HG03060 (cell line): Measurements from ENCODE around the gene FGF14.

ENCODE experiments used
- ATAC-seq: cut with Tn5 transposase; IDR thresholded peaks from one replicate; pipeline ENCODE4 v1.9.1; 2021; ENCODE audit warnings: low read depth, moderate number of reproducible peaks; ENCODE audit not compliant: unreplicated experiment

The FGF14 gene

DNA sequence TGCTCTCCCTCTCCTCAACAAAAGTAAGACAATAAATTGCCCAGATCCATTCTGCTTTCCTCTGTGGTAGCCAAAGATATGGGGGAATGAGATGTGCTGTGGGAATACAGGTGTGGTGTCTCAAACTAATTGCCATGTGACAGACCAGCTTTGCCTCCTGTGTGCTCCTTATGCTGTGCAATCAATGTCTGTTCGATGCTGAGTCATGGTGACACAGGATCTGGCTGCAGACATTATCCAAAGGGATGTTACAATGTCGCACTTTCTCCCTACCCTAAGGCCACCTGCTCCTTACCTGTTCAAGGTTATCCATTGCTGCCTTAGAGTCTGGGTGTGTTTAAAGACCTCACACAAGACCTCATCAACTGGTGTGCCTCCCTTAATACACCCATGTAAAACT lies 32.5 kb downstream of the FGF14 start:
- ATAC-seq, result no peak

DNA sequence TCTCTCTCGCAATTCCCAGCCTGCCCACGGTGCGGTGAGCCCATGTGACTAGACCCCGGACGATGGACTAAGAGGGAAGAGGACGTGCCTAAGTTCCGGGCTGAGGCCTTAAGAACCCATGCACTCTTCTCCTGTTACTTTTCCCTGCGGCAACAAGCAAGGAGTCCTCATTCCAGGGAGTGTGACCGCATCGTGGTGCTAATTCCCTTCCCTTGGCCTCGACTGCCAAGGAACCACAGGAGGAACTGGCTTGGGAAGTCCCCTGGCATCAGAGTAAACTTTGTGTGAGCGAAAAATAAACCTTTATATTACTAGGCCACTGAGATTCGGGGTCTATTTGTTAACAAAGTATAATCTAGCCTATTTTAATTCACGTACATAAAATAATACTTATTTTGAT lies 34.0 kb downstream of the FGF14 start:
- no peak for ATAC-seq

DNA sequence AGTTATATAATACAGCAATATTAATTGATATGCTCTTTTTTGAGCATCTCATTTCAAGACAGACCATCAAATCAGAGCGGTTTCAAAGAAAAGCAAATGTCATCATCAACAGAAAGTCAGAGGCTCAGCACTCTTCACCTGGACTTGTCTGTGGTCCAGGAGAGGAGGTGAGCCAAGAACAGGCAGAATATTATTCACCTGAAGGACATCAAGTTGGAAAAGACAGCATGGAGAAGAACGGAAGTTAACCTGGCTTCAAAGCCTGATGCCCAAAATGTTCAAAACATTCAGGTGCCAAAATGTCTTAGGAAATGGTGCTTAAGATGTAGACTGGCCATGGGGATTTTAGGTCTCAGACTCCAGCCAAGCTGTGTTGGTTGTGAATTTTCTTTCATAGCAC lies 40.7 kb downstream of the FGF14 start:
- no peak for ATAC-seq

DNA sequence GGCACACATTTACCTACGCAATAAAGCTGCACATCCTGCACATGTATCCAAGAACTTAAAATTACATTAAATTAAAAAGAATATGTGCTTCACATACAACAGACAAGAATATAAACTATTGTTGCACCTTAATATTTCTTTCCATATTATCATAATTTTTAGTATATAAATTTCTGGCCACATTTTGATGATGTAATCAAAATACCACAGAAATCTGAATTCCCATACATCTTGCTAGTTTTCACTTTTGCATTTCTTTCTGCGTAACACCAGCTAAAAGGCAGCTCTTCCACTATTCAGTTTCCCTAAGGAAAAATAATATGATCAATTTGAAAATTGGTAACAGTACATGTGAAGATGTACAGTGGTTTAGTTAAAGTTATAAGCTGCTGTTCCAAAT lies 42.6 kb downstream of the FGF14 start:
- no peak for ATAC-seq

DNA sequence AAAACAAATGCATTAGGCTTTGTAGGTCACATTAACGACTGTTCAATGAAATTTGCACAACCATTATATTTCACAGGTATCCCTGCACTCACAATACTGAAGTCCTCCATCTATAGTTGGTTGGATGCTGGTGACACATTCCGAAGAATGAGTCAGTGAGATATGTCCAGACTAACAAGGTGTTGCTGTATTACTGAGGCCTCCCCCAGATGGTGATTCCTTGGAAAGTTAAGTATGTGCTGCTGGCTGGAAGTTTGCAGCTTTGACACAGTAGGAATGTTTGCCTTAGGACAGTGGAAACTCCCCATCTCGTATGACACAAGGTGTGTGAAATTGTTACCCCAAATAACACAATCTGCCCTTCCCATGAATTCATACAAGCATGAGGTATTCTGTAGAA lies 46.6 kb downstream of the FGF14 start:
- no peak for ATAC-seq

DNA sequence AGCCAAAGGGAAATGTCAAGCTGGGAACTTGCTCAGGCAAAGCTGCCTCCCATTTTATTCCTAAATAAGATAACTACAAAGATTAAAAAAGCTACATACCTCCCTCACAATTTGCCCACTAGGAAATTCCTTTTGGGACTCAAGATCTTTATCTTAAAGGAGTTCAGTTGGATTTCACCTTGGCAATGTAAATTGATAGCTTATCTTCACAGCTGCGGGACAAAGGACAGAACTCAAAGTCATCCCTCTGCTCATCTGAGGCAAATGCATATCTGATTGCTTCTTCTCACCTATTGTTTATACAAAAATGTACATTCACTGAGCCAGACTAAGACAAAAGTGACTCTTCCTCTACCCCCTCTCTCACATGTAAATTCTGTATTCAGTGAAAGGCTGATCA lies 47.8 kb downstream of the FGF14 start:
- ATAC-seq, result no peak

DNA sequence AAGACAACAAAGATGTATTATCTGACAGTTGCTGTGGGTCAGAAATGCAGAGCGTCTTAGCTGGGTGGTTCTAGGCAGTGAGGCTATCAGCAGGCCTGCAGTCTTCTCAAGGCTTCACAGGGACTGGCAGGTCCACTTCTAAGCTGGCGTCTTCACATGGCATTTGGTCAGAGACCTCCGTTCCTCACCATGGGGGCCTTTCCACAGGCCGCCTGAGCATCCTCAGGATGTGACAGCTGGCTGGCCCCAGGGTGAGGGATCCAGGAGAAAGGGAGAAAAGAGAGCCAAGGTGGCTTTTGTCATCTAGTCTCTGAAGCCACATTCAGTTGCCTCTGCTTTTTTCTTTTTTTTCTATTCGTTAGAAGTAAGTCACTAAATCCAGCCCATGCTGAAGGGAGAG lies 50.3 kb downstream of the FGF14 start:
- ATAC-seq, result no peak

DNA sequence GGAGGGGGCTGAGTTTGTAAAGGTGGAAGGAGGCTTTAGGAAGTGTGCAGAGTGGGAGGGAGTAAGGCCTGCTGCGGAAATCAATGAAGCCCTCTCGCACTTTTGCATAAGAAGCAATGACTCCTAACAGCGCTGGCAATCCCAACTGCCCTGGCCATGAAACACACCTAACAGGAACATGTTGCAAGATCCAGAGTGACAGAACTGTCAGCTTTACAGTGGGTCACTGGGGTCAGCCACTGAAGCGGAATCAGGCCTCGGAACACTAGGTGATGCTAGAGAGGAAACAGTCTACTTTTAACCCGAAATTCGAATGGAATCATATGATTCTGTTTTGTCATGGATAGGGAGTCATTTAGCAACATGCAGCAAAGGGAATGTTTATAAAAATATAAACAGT lies 54.4 kb downstream of the FGF14 start:
- no peak for ATAC-seq

DNA sequence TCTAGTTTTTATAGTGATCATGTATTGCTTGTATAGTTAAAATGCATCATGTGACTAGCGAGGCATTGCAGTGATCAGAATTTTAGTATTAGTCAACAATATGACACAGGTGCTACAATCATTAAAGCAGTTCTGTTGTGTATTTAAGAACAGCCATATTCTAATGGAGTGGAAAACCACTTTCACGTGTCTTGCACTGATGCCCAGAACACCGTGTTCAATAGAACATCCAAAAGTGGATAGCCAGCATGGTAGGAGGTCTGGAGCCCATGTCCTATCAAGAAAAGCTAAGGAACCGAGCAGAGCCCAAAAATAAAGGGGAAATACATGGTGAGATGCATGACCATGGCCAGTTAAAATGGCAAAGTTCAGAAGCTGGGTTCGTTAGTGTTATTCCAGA lies 55.1 kb downstream of the FGF14 start:
- ATAC-seq, result no peak

DNA sequence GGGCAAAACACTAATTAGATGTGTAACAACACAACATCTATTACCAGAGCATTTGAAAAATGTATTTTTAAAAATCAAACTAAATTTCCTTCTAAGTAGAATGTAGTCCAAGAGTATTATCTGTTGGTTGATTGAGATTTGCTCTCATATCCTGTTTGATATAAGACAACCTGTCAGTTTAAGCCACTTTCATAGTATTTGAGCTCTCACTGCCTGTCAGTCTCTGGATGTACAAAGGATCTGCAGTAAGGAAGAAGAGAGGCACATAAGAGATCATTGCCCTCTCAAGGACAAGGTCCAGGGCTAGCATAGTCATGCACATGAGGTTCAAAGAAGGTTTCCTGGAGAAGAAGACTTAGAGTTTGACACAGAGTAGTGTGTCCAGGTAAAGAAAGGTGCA lies 57.4 kb downstream of the FGF14 start:
- ATAC-seq, result no peak

DNA sequence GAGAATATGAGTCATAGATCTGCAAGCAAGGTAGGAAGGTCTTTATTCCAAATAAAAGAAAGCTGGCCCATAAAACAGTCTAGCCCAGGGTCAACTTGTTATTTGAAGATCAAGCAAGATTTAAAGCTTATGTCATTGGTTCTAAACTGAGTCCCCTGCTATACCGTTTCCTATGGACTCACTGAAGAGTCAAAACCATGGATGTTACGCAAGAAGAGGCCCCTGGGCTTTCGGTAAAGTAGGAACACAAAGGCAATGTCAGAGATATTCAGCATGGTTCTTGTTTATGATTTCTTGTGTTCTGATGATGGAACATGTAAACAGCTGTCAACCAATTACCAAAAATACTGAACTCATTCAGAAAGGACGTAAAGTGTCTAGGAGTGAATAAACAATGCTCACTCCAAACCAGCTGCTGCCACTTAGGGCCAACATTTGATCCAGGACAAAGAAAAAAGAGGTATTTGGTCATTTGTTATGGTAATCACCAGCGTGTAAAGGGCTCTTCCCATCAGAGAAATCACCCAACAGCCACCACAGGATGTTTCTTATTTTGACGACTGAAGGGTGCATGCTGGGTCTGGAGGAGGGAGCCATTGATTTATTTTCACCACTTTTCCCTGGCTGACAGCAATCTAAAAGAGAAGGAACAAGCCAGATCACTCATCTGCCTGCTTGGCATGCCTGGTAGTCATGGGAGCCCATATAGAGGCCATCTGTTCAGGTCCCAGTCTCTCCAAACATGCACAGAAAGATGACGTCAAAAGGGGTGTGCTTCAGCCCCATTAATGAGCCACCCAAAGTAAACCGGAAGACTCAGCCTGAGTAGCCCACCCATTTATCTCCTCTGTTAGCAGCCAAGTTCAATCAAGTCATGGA lies 68.3 kb downstream of the FGF14 start:
- ATAC-seq, result no peak

DNA sequence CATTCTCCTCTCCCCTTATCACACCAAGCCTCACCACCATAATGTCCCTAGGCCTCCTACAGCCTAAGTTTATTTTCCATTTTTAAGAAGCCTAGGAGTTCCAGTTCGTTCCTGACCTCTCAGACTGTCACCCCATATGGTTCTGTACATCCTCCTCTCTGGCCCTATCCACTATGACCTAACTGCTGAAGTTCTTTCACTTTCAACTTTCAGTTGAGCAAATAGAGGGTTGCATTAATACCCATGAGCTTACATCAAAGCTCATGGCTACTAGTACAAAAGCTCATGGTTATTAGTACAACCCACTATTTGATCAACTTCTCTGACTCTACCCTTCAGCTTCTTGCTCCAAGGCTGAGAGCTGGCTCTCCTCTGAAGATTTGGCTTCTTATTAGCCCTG lies 72.9 kb downstream of the FGF14 start:
- no peak for ATAC-seq

DNA sequence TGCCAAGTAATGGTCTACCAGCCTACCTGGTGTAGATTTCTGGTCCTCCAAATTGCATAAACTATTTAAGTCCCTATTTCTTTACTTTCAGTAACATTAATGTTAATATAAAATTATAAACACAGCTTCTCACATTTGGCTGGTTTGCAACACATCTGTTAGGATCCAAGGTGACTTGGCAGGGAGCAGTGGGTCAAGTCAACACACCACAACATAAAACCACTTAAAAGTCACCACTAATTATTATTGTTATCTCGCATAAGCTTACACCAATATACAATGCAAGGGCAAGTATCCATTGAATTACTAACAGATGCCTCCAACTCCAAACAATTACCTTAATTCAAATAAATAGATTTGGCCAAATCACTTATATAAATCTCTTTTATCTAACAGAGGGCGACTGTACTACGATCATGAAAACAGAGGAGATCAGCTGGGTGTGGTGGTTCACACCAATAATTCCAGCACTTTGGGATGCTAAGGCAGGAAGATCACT lies 74.7 kb downstream of the FGF14 start:
- ATAC-seq, result no peak

DNA sequence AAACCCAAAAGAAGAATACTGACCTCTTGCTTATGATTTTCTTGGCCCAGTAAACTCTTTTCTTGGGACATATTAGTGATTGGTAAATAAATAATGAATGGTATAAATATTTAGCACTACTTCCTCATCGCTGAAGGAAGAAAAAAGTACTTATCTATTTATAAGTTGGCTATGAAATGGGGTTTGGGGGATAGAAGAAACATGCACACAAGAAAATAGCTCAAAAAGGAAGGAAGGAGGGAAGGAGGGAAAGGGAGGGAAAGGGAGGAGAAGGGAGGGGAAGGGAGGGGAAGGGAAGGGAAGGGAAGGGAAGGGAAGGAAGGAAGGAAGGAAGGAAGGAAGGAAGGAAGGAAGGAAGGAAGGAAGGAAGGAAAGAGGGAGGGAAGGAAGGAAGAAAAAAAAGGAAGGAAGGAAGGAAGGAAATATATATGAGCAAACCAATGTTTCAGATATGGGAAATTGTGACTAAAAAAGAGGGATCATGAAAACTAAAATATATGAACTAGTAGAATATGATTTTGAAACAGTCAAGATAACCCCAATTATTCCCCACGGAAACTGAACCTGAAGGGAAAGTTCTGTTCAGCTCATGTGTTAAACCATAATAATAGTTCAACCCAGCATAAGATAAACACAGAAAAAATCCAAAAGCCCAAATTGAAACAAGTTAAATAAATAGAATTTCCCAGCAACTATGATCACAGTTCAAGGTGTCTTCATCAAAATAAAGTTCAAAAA lies 75.3 kb downstream of the FGF14 start:
- no peak for ATAC-seq

DNA sequence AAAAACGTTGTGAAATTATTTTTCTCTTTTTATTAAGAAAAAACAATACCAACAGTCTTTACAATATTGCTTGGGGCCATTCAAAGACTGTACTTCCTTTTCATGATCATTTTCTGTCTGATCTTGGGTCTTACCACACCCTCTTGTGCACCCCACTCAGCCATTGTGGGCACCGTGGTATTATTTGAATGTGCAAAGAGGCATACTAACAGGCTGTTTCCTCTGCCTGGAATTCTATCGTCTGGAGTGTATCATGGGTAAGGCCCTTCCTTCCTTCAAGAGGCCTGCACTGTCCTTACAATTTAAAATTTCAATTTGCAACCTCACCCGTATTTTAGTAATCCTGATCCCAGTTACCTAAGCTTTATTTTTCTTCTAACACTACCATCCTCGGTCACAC lies 76.5 kb downstream of the FGF14 start:
- no peak for ATAC-seq

DNA sequence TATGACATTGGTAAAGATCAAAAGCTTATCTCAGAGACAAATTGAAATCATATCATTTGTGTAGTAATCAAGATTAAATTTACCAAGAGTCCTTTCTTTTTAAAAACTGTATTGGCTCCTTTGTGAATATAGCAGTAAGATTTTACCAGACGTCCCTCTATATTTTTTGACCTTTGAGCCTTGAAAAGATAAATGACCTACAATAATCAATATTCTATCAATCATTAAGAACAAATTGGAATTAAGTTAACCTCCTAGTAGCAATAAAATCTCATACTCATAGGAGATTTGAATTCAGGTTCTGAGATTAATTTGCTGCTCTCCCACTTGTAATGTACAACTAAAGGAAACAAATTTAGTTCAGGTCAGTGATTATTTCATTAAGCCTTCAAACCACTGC lies 78.3 kb downstream of the FGF14 start:
- no peak for ATAC-seq

DNA sequence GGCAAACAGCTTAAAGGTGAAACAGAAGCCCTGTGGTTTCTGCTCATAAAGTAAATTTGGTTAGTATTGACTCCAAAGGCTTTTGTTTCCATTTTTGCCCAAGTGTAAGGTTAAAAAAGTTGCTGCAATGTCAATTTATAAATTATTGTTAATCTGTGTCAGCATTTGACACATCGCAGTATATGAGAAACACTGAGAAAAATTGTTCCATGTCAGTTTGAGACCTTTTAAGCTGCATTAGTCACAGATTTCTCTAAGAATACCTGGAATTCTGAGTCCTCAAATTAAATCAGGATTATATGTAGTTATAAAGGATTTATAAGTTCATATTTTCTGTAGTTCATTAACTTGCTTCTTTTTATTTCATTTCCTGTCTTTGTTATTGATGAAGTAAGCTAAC lies 78.8 kb downstream of the FGF14 start:
- ATAC-seq, result no peak

DNA sequence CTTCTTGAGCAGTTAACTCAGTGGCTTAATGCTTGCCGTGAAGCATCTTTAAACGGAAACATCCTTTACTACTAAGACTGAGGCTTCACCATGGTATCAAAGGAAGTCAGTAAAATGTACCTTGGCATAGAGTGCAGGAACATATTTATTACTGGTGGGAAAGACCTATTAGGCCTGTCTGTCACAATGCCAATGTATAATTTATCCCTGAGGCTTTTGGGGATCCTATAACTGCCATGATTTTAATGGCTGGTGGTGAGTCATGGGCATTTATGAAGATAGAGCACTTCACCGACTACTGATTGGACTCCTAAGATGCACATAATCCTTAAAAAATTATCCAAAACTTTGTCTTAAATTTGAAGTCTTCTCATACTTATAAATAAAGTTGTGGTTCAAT lies 79.6 kb downstream of the FGF14 start:
- no peak for ATAC-seq

DNA sequence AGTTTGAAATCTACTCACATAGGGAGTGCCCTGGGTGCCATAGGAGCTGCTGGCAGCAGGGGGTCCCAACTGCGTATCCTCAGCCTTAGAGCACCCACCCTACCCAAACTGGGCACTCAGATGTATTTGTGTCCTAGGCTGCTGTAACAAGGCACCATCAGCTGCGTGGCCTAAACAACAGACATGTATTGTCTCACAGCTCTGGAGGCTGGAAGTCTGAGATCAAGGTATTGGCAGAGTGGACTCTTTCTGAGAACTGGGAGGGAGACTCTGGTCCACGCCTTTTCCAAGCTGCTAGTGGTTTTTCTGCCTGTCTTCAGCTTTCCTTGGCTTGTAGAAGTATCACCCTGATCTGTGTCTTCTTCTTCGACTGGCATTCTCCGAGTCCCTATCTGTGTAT lies 83.6 kb downstream of the FGF14 start:
- no peak for ATAC-seq

DNA sequence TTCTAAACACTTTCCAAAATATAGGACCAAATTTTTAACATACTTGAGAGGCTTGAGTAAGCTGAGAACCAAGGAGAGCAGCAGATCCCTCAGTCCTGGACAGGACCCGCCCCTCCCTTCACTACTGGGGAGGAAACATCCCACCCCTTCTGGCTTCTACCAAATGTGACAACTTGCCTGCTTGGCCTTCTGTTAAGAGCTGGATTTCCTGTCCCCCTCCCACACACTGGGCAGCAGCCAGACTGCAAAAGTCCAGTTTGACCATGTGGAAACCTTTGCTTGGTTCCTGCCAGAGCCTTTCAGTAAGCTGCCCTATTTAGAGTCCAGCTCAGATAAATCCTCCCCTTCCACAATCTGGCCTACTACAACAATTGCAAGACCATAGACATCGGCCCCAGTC lies 84.3 kb downstream of the FGF14 start:
- ATAC-seq, result no peak

DNA sequence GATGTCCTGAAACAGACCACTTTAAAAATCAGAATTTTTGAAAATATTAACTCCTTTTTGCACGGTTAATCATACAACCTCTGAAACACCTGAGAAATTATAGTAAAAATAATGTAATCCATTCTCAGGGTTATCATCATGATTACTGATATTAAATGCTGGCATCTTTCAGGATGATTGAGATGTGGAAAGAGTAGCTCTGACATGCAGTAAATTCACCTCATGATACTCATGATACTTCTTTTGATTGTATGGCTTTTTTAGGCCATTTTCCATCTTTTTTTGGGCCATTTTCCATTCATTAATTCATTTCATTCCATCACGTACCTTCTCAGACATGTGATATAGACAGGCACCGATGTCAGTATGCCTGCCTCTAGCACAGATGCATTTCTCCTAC lies 85.1 kb downstream of the FGF14 start:
- no peak for ATAC-seq

DNA sequence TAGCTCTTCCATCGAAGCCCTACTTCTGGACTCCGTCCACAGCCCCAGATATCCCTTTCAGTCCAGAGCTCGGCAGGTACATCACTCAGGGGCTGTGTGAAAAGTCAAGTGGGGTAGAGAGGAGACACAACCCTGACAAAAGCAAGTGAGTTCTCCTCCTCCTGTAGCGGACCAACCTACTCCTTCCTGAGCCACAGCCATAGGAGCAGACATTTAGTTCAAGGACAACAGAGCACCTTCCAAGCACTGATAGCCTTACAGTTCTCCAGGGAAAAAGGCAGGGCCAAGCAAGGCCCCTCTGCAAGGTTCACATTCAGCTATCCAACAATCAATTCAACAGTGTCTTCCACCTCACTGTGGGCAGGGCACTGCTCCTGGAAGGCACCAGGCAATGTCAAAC lies 89.0 kb downstream of the FGF14 start:
- ATAC-seq, result no peak
